NB4 (cell line): Measurements from ENCODE around the gene TPRG1L.

ENCODE experiments used
- DNase-seq: peaks from one replicate; pipeline ENCODE4 v3.0.0; 2010; ENCODE audit warnings: low read depth
- H3K4me3 ChIP-seq: one replicate; pipeline ENCODE4 v1.5.1; 2011; ENCODE audit warnings: mild to moderate bottlenecking, low read depth, low read length, moderate library complexity
- MYC ChIP-seq: IDR thresholded peaks from 2 replicates; pipeline ENCODE4 v1.6.1; 2011; ENCODE audit warnings: low read depth, low read length
- POLR2A ChIP-seq: IDR thresholded peaks from 2 replicates; pipeline ENCODE4 v1.6.1; 2011; ENCODE audit warnings: mild to moderate bottlenecking; ENCODE audit not compliant: insufficient read length; ENCODE audit errors: extremely low read depth
- TF ChIP-seq, protein P1 (sequence below): IDR thresholded peaks from 2 replicates; pipeline ENCODE4 v1.6.1; 2011; ENCODE audit warnings: low read depth, low read length
- TF ChIP-seq, protein P2 (sequence below): IDR thresholded peaks from one replicate; pipeline ENCODE4 v1.5.1; 2012; ENCODE audit warnings: low read depth, low read length

Gene TPRG1L

DNA sequence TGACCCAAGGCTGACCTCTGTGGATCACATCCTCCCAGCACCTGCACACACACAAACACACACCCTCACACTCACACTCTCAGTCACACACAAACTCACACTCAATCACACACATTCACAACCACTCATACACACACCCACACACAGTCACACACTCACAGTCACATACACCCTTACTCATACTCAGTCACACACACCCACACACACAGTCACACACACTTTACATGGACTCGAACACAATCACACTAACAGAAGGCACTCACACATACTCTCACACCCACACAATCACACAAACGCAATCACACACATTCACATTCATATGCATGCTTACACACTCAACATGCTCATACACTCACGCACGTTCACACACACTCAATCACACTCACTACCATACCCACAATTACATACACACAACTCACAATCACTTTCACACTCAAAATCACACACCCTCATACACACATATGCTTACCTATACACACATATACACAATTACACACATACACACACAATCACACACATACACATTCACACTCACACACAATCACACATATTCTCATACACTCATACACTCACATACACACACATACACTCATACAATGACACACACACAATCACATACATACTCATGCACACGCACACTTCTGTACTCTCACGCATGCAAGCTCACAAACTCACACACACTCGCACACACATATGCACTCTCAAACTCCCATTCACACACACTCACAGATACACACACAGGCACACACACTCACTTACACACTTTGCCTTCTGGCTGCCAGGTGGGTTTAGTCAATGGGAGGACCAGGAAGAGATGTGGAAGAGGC lies 19.6 kb upstream of the TPRG1L start:
- TF ChIP-seq MYC = no peak
- TF ChIP-seq, protein P1, sequence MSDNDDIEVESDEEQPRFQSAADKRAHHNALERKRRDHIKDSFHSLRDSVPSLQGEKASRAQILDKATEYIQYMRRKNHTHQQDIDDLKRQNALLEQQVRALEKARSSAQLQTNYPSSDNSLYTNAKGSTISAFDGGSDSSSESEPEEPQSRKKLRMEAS = no peak
- TF ChIP-seq POLR2A = no peak
- TF ChIP-seq, protein P2, sequence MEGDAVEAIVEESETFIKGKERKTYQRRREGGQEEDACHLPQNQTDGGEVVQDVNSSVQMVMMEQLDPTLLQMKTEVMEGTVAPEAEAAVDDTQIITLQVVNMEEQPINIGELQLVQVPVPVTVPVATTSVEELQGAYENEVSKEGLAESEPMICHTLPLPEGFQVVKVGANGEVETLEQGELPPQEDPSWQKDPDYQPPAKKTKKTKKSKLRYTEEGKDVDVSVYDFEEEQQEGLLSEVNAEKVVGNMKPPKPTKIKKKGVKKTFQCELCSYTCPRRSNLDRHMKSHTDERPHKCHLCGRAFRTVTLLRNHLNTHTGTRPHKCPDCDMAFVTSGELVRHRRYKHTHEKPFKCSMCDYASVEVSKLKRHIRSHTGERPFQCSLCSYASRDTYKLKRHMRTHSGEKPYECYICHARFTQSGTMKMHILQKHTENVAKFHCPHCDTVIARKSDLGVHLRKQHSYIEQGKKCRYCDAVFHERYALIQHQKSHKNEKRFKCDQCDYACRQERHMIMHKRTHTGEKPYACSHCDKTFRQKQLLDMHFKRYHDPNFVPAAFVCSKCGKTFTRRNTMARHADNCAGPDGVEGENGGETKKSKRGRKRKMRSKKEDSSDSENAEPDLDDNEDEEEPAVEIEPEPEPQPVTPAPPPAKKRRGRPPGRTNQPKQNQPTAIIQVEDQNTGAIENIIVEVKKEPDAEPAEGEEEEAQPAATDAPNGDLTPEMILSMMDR = no peak
- no peak overlapping the region for H3K4me3 ChIP-seq
- DNase-seq = no peak

DNA sequence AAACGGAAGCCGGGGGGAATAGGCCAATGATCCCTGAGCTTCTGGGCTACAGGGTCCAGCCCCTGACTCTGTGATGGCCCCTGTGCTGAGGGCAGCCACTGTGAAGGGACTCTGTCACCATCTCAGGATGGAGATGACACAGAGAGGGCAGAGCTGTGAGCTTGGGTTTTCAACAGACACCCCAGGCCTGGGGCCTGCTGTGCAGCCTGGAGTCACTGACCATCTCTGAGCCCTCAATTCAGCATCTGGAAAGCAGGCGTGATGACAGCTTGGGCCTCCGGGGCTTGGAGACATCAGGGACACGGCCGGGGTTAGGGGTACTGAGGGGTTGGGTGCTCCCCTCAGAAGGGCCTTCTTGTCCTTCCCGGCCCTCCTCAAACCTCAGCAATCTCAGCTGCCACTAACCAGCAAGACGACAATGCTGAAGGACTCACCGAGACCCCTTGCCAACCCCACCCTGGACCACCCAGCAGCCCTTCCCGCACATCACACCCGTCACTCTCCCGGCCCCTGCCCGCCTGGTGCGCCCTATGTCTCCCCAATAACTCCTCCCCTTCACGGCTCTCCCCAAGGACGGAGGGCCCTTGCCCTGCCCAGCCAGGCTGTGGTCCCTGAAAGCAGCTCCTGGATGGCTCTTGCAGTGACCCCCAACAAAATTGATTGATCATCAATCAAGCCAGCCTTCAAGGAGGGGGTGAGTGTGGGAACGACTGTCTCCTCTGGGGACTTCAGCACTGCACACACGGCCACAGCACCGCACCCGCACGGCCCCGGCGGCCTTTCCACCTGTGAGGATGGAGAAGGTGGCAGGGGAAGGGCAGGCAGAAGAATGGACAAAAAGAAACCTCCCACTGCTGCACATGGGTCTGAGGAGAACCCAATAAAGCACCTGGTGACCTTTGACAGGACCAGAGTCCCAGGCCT lies 17.8 kb upstream of the TPRG1L start:
- TF ChIP-seq MYC (no peak), POLR2A (no peak)
- TF ChIP-seq, protein P2 = no peak
- no peak overlapping the region for H3K4me3 ChIP-seq
- no peak for DNase-seq

DNA sequence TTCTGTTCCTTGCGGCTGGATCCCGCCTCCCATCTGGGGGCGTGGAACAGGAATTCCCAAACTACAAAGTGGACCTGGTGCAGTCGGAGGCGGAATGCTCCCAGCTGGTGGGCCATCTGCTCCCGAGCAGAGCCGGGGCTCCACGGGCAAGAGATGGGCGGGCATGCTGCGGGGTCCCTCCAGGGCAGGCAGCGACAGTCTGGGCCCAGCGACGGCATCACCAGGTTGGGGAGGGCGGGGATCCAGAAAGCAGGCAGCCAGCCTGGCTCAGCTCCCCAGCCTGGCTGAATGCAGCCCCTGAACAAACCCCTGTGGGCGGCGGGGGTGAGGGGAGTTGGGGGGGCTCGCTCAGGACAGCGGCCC lies 17.1 kb upstream of the TPRG1L start:
- DNase-seq = no peak
- TF ChIP-seq POLR2A (no peak), MYC (no peak)
- TF ChIP-seq, protein P2 = no peak
- TF ChIP-seq, protein P1 = no peak
- no peak overlapping the region for H3K4me3 ChIP-seq

DNA sequence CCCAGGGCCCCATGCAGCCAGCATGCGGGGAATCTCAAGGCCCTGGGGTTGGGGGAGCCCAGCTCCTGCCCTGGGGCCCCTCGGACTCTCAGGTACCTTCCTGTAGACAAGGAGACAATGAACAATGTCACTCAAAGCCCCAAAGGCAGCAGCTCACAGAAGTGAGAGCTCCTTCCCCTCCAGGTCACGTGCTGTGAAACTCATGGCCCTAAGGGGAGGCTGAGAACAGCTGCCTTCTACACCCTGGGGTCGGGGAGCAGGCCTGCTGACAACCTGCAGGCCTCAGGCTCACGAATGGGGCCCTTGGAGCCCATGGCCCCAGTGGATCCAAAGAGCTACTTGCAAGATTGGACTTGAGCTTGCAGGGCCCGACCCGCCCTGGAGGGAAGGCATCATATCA lies 16.7 kb upstream of the TPRG1L start:
- DNase-seq = no peak
- no peak overlapping the region for H3K4me3 ChIP-seq

DNA sequence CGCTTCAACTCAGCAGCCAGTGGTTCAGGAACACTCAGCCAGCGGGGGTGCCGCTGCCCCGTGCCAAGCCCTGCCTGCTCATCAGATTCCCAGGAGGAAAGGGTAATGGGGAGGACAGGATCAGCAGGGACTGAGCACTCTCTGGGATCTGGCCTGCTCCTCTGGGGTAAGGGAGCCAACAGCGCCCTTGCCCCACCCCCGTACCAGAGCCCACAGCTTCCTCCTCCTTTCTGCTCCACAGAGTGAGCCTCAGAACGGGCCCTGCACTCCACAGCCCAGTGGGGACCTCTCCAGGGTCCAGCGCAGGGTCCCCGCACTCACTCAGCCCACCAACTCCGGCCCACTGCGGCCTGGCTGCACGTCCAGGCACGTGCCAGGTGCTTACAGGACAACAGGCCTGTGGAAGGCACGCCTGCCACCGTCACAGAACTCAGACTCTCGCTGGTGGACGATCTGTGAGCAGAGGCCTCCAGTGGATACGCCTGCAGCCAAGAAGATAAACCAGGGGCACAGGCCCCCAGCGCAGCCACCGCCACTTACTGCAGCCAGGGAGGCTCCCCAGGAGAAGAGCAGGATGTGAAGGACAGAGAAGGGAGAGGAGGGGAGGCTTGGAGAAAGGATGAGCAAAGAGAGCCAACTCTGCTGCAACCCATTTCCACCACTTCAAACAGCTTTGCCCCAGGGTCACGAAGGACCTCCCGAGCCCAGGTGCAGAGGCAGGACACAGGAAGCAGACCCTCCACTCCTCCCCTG lies 15.6 kb upstream of the TPRG1L start:
- DNase-seq = peak; percentile 41
- H3K4me3 ChIP-seq = no peak overlapping the region
- TF ChIP-seq POLR2A (no peak), MYC (no peak)
- TF ChIP-seq, protein P1 = no peak
- TF ChIP-seq, protein P2 = no peak

More for the DNA sequence above, 16.7 kb upstream of the TPRG1L start:
- TF ChIP-seq, protein P2 = no peak
- no peak for TF ChIP-seq POLR2A
- TF ChIP-seq MYC = no peak
- TF ChIP-seq, protein P1 = no peak
